IMR-90 (cell line): ENCODE results near the gene KLHDC7B. TPM values are rescaled to one million over a fixed set of nuclear protein-coding genes. Genes with fewer than 3 reads are reported as not detected.

Source experiments
- ATAC-seq: fragments of 200-7000 bp; cut with Tn5 transposase; 2 replicates; pipeline ENCODE4 v1.9.1; 2020; ENCODE audit warnings: low read depth, mild to moderate bottlenecking, moderate library complexity
- BruUV-seq: library from RNA; stranded (reverse); fragments of 400-500 nt; replicated peaks from 2 replicates; lab custom pipeline; 2021; lab: Mats Ljungman, UMichigan
- CTCF ChIA-PET: fragments of 300-600 bp; formaldehyde crosslinking; extraction: SDS; loops from one replicate; lab custom pipeline; 2021; ENCODE audit warnings: antibody characterized with exemption; lab: Yijun Ruan, JAX
- POLR2A ChIA-PET: fragments of 300-600 bp; sonication (Branson Sonifier 250); formaldehyde crosslinking; loops from one replicate; lab custom pipeline; 2022; ENCODE audit warnings: antibody characterized with exemption; ENCODE audit not compliant: unreplicated experiment; lab: Charles Lee
- DNase-seq: peaks from one replicate; pipeline ENCODE4 v3.0.0; 2013
- H2AFZ ChIP-seq: replicated peaks from 2 replicates; pipeline ENCODE3; 2013; ENCODE audit warnings: low read length, mild to moderate bottlenecking; ENCODE audit not compliant: poor library complexity
- H2AK5ac ChIP-seq: 2 replicates; pipeline ENCODE4 v1.6.1; 2013; ENCODE audit warnings: low read depth, low read length, inconsistent platforms
- H2AK9ac ChIP-seq: replicated peaks from 2 replicates; pipeline ENCODE3; 2013; ENCODE audit warnings: mild to moderate bottlenecking, low read depth, low read length, moderate library complexity; ENCODE audit not compliant: poor library complexity
- H2BK120ac ChIP-seq: 2 replicates; pipeline ENCODE4 v1.6.1; 2013; ENCODE audit warnings: low read depth, low read length, inconsistent platforms
- H2BK15ac ChIP-seq: 3 replicates; pipeline ENCODE4 v1.6.1; 2013; ENCODE audit warnings: low read depth, low read length, inconsistent platforms
- H2BK20ac ChIP-seq: 2 replicates; pipeline ENCODE4 v1.6.1; 2013; ENCODE audit warnings: low read depth, mild to moderate bottlenecking, inconsistent platforms, low read length, moderate library complexity
- H2BK5ac ChIP-seq: 2 replicates; pipeline ENCODE4 v1.6.1; 2013; ENCODE audit warnings: mild to moderate bottlenecking, low read depth, low read length, inconsistent platforms; ENCODE audit not compliant: poor library complexity, severe bottlenecking
- H3K14ac ChIP-seq: replicated peaks from 2 replicates; pipeline ENCODE4 v1.6.1; 2013; ENCODE audit warnings: low read depth, low read length, inconsistent platforms
- H3K18ac ChIP-seq: 2 replicates; pipeline ENCODE4 v1.6.1; 2013; ENCODE audit warnings: low read depth, low read length, control low read depth
- H3K23ac ChIP-seq: 2 replicates; pipeline ENCODE4 v1.6.1; 2013; ENCODE audit warnings: low read depth, low read length, inconsistent platforms
- H3K27ac ChIP-seq: 2 replicates; pipeline ENCODE4 v1.5.1; 2013; ENCODE audit warnings: mild to moderate bottlenecking, control low read depth, low read length; ENCODE audit not compliant: insufficient read depth
- H3K27me3 ChIP-seq: 2 replicates; pipeline ENCODE4 v1.6.1; 2013; ENCODE audit warnings: low read length; ENCODE audit not compliant: control insufficient read depth, insufficient read depth
- H3K36me3 ChIP-seq: 2 replicates; pipeline ENCODE4 v1.6.1; 2013; ENCODE audit warnings: low read length, mixed read lengths; ENCODE audit not compliant: control insufficient read depth, insufficient read depth
- H3K4ac ChIP-seq: 2 replicates; pipeline ENCODE4 v1.6.1; 2013; ENCODE audit warnings: low read depth, low read length, inconsistent platforms
- H3K4me1 ChIP-seq: 2 replicates; pipeline ENCODE4 v1.6.1; 2013; ENCODE audit warnings: low read length, mixed read lengths; ENCODE audit not compliant: control insufficient read depth, insufficient read depth
- H3K4me2 ChIP-seq: 2 replicates; pipeline ENCODE4 v1.6.1; 2013; ENCODE audit warnings: low read depth, mild to moderate bottlenecking, control low read depth, low read length, moderate library complexity
- H3K4me3 ChIP-seq: 2 replicates; pipeline ENCODE4 v1.5.1; 2013; ENCODE audit warnings: low read depth, mild to moderate bottlenecking, control low read depth, low read length, moderate library complexity; ENCODE audit not compliant: insufficient read depth
- H3K56ac ChIP-seq: 2 replicates; pipeline ENCODE4 v1.6.1; 2013; ENCODE audit warnings: low read length, inconsistent platforms; ENCODE audit not compliant: insufficient read depth; ENCODE audit errors: extremely low read depth
- H3K79me1 ChIP-seq, 2 experiments: 2 replicates each; pipeline ENCODE4 v1.6.1; 2013; ENCODE audit warnings: low read length in 2 of 2, inconsistent platforms in 1 of 2, low read depth in 1 of 2
- H3K9ac ChIP-seq: 2 replicates; pipeline ENCODE4 v1.6.1; 2013; ENCODE audit warnings: low read depth, low read length, control low read depth
- H3K9me1 ChIP-seq: 2 replicates; pipeline ENCODE4 v1.6.1; 2013; ENCODE audit warnings: low read length, inconsistent platforms; ENCODE audit not compliant: insufficient read depth
- H3K9me3 ChIP-seq: 2 replicates; pipeline ENCODE4 v1.6.1; 2013; ENCODE audit warnings: low read length; ENCODE audit not compliant: control insufficient read depth, insufficient read depth
- H4K20me1 ChIP-seq: 2 replicates; pipeline ENCODE4 v1.6.1; 2013; ENCODE audit warnings: low read length, inconsistent platforms; ENCODE audit not compliant: insufficient read depth
- H4K5ac ChIP-seq: 2 replicates; pipeline ENCODE4 v1.6.1; 2013; ENCODE audit warnings: mild to moderate bottlenecking, low read depth, low read length, control low read depth
- H4K8ac ChIP-seq, 2 experiments: 2 replicates each; pipeline ENCODE4 v1.6.1; 2013; ENCODE audit warnings: low read depth in 2 of 2, low read length in 2 of 2, control low read depth in 1 of 2, inconsistent platforms in 1 of 2
- H4K91ac ChIP-seq: 2 replicates; pipeline ENCODE4 v1.6.1; 2013; ENCODE audit warnings: low read depth, low read length, inconsistent platforms; ENCODE audit not compliant: insufficient read depth
- BHLHE40 ChIP-seq: fragments of 150-350 bp; IDR thresholded peaks from 2 replicates; pipeline ENCODE4 v1.6.1; 2016; ENCODE audit warnings: mild to moderate bottlenecking, low read depth, low read length
- NFE2L2 ChIP-seq: fragments of 150-350 bp; IDR thresholded peaks from 2 replicates; pipeline ENCODE4 v1.6.1; 2016; ENCODE audit warnings: low read depth, mild to moderate bottlenecking, low read length
- WGBS, 2 experiments: methylation state at CpG; one replicate each; pipeline versions ENCODE4 v1.1.5 to v1.1.7; 2013; ENCODE audit warnings: missing lambda C conversion rate in 2 of 2; ENCODE audit not compliant: insufficient read length in 1 of 2; ENCODE audit errors: extremely low coverage in 2 of 2; 5-methylcytosine and 5-hydroxymethylcytosine counted together
- dilution Hi-C: fragments of 300-500 bp; cut with HindIII; formaldehyde crosslinking; loops from one replicate; pipeline ENCODE4 v1.14.3; 2018; ENCODE audit warnings: low sequenced_read_pairs; ENCODE audit not compliant: unreplicated experiment
- in situ Hi-C: fragments of 300-500 bp; cut with MboI; formaldehyde crosslinking; loops from 3 replicates; pipeline ENCODE4 v1.14.3; 2019; ENCODE audit warnings: low sequenced_read_pairs, inconsistent platforms, mixed read lengths
- intact Hi-C: fragments of 100-400 bp; cut with micrococcal nuclease; formaldehyde crosslinking; loops from 2 replicates; pipeline ENCODE4 v1.10.0; 2022
- polyA plus RNA-seq, 3 experiments: library from polyadenylated mRNA; depleted of rRNA; stranded (reverse); fragments of >200 nt; gene quantifications; 2 replicates each; pipeline ENCODE4 v1.2.3, GENCODE V29; 2012; ENCODE audit warnings: low replicate concordance in 1 of 3
- total RNA-seq: library from RNA; depleted of rRNA; stranded (reverse); fragments of >200 nt; gene quantifications from 2 replicates; pipeline ENCODE4 v1.2.3, GENCODE V29; 2012

KLHDC7B gene
- total and polyA plus RNA-seq, 2 of the 4 experiments (the other 2 are of a cell fraction), result 0.05 TPM; not detected in 1

- ATAC-seq (no peak), DNase-seq (peak; percentile 26)
- Histone ChIP-seq H3K14ac (peak within 1 kb of the TSS; percentile 65; the same call in 1 of the 2 replicates), H2BK20ac (no peak within 1 kb of the TSS), H3K27me3 (no peaks in the 10 kb centered on the region), H3K4me1 (peaks cover 17% of the 10 kb centered on the region), H3K9ac (no peak within 1 kb of the TSS), H2BK15ac (no peak within 1 kb of the TSS; the same call in 2 of the 3 replicates), H2AK9ac (peak within 1 kb of the TSS; percentile 44), H3K36me3 (peaks cover 4% of the 10 kb centered on the region; the same call in 1 of the 2 replicates), H3K9me3 (no peaks in the 10 kb centered on the region), H4K20me1 (no peaks in the 10 kb centered on the region), H4K8ac (peak within 1 kb of the TSS in 1 of 2 experiments; percentile 73; a peak in 1 of 4 replicates), H3K79me1 (peaks cover 11 to 31% of the 10 kb centered on the region in 2 experiments; a peak in 3 of 4 replicates), H4K91ac (0 out of 2 replicates have a peak within 1 kb of the TSS, but pooled peaks have one; percentile 19), H3K4me3 (no peak within 1 kb of the TSS), H2AK5ac (peak within 1 kb of the TSS; percentile 63), H2BK120ac (peak within 1 kb of the TSS; percentile 1; the same call in 1 of the 2 replicates), H3K18ac (no peak within 1 kb of the TSS), H2AFZ (peak within 1 kb of the TSS; percentile 64), H3K4me2 (peak within 1 kb of the TSS; percentile 4; the same call in 1 of the 2 replicates), H3K27ac (peak within 1 kb of the TSS; percentile 9; the same call in 1 of the 2 replicates), H2BK5ac (no peak within 1 kb of the TSS), H4K5ac (no peak within 1 kb of the TSS), H3K4ac (peak within 1 kb of the TSS; percentile 12), H3K9me1 (peaks cover 28% of the 10 kb centered on the region), H3K56ac (no peak within 1 kb of the TSS), H3K23ac (no peak within 1 kb of the TSS; the same call in 1 of the 2 replicates)
- TF ChIP-seq NFE2L2 (no peak), BHLHE40 (peak; percentile 93)
- BruUV-seq, result no TSS peak
- dilution Hi-C loops, result no loop called here
- ChIA-PET POLR2A (no interaction called here), CTCF (no interaction called here)
- in situ Hi-C loops, result loop anchor here (5.0 kb wide), 1 partner anchor 51 kb away; the partner anchor contains the start of gene SCO2
- whole genome bisulfite sequencing, 2 experiments, result 20% methylated on average over 18 of the region's 63 CpGs; no CpG with 5 or more reads in 1 of the 2 experiments
- intact Hi-C loops, result loop anchor here (5.0 kb wide), 1 partner anchor 44 kb away; no protein-coding TSS in a partner anchor
These were observed 32.5 kb downstream of the KLHDC7B start, which contains the start of gene CPT1B for GRCh38 chr22:50577987-50578775. Gene CPT1B, minus strand, starts transcription at chr22:50578427. Its CDS starts 512 bp downstream, at chr22:50577915.
